Mucosa of descending colon (tissue), 3 donors: ENCODE results near the gene GDI1. TPM values are rescaled to one million over a fixed set of nuclear protein-coding genes. Genes with fewer than 3 reads are reported as not detected.
A peak's percentile ranks its signal among the peaks of the same experiment; 100 is the strongest.

ENCODE experiments used
- ATAC-seq: fragments of 200-7000 bp; cut with Tn5 transposase; one replicate; pipeline ENCODE4 v1.9.1; 2020; ENCODE audit warnings: mild to moderate bottlenecking, moderate library complexity
- DNase-seq, 3 donors: peaks; one replicate each; pipeline ENCODE4 v3.0.0-alpha.2; 2020
- H3K36me3 ChIP-seq: fragments of 200-600 bp; one replicate; pipeline ENCODE4 v1.8.0; 2021; ENCODE audit warnings: low read depth, mild to moderate bottlenecking
- H3K4me1 ChIP-seq: fragments of 200-600 bp; one replicate; pipeline ENCODE4 v1.8.0; 2021; ENCODE audit warnings: low read depth, mild to moderate bottlenecking
- H3K4me3 ChIP-seq: fragments of 200-600 bp; one replicate; pipeline ENCODE4 v1.8.0; 2021; ENCODE audit warnings: mild to moderate bottlenecking
- H3K9me3 ChIP-seq: fragments of 200-600 bp; one replicate; pipeline ENCODE4 v1.8.0; 2021; ENCODE audit warnings: mild to moderate bottlenecking
- CTCF ChIP-seq: fragments of 200-600 bp; IDR thresholded peaks from one replicate; pipeline ENCODE4 v1.8.0; 2022; ENCODE audit warnings: antibody characterized with exemption, mild to moderate bottlenecking
- intact Hi-C, 2 donors: fragments of 100-400 bp; cut with DNase I in 1 of 2; cut with micrococcal nuclease in 1 of 2; formaldehyde crosslinking; loops; one replicate each; pipeline versions ENCODE4 v1.11.0 to v1.11.1; 2022; cut with DNase I, micrococcal nuclease
- total RNA-seq, 3 donors: library from RNA; stranded (reverse); fragmentation: NEBNext Ultra II Directional in 2 of 3; extraction: Animal tissue kit (Norgen Biotek cat#: 25700) in 2 of 3; gene quantifications; one replicate each; pipeline versions ENCODE4 v1.2.1 to v1.2.4, GENCODE V29; 2021 to 2023
- donor health status: DM: no; HTN: no; CAD: no; lungs with moderate emphysema.
- donor health status: DM: no; HTN: no; CAD: no.
- donor health status: DM: no; HTN: yes; CAD: no.

Gene GDI1
- total RNA-seq, 3 donors from 2014 or later = 67.1 to 117 (median 68.1) TPM

- TF ChIP-seq CTCF = no peak
- intact Hi-C loops = no loop called here
- ATAC-seq (peak; percentile 58), DNase-seq (no peak)
- Histone ChIP-seq H3K4me3 (no peak overlapping the region), H3K9me3 (no peaks in the 10 kb centered on the region), H3K36me3 (no peaks in the 10 kb centered on the region), H3K4me1 (no peaks in the 10 kb centered on the region)
These were observed 47.5 kb downstream of the GDI1 start for GRCh38 chrX:154484255-154485149.

- DNase-seq (no peak), ATAC-seq (no peak)
- no peaks in the 10 kb centered on the region for H3K4me1 ChIP-seq
- H3K36me3 ChIP-seq = no peaks in the 10 kb centered on the region
- H3K9me3 ChIP-seq = no peaks in the 10 kb centered on the region
- peak overlapping the region; percentile 65 for H3K4me3 ChIP-seq
- intact Hi-C loops = no loop called here
- no peak for TF ChIP-seq CTCF
These were observed 48.4 kb downstream of the GDI1 start for GRCh38 chrX:154485150-154486051.

- DNase-seq (peak; percentile 36 to 72 (median 58)), ATAC-seq (peak; percentile 4)
- peak overlapping the region; percentile 65 for H3K4me3 ChIP-seq
- no peaks in the 10 kb centered on the region for H3K36me3 ChIP-seq
- intact Hi-C loops = no loop called here
- no peak for TF ChIP-seq CTCF
- no peaks in the 10 kb centered on the region for H3K4me1 ChIP-seq
- H3K9me3 ChIP-seq = no peaks in the 10 kb centered on the region
These were observed 49.1 kb downstream of the GDI1 start for GRCh38 chrX:154486052-154486395.

GRCh38 chrX:154486396-154487207, 49.6 kb downstream of the GDI1 start, which contains the start of gene UBL4A:
UBL4A (minus strand) TSS chrX:154486615; CDS start chrX:154486584, 31 bp downstream.
- Histone ChIP-seq H3K4me3 (peak within 1 kb of the TSS; percentile 65), H3K9me3 (no peaks in the 10 kb centered on the region), H3K36me3 (no peaks in the 10 kb centered on the region), H3K4me1 (no peaks in the 10 kb centered on the region)
- intact Hi-C loops = no loop called here
- no peak for TF ChIP-seq CTCF
- DNase-seq = peak; percentile 59 to 81 (median 79)
- ATAC-seq = peak; percentile 58
